HEK293 (cell line): ENCODE data around the gene CIB1.
A peak's percentile ranks its signal among the peaks of the same experiment; 100 is the strongest.

ENCODE experiments used
- CTCF ChIA-PET: fragments of 350-600 bp; formaldehyde crosslinking; extraction: SDS; loops from one replicate; lab custom pipeline; 2021; ENCODE audit warnings: antibody characterized with exemption; lab: Yijun Ruan, JAX
- POLR2A ChIA-PET: fragments of 300-600 bp; formaldehyde crosslinking; extraction: SDS; loops from one replicate; lab custom pipeline; 2020; ENCODE audit warnings: antibody characterized with exemption, inconsistent platforms; lab: Yijun Ruan, JAX
- H3K27ac ChIP-seq: fragments of 200-500 bp; sonication (Bioruptor generic); 2 replicates; pipeline ENCODE4 v1.5.1; 2014; ENCODE audit warnings: low read depth, low read length, control low read depth, inconsistent platforms; ENCODE audit errors: extremely low read depth
- H3K36me3 ChIP-seq, 2 experiments: fragments of 200-500 bp in 1 of 2; sonication (Bioruptor generic) in 1 of 2; 1 replicate in 1 of 2; 2 replicates in 1 of 2; pipeline ENCODE4 v1.5.1; 2014 to 2017; ENCODE audit warnings: inconsistent platforms in 2 of 2, low read length in 2 of 2; ENCODE audit not compliant: control insufficient read depth in 2 of 2, insufficient read depth in 1 of 2
- H3K4me1 ChIP-seq: fragments of 200-500 bp; sonication (Bioruptor generic); 2 replicates; pipeline ENCODE4 v1.5.1; 2014; ENCODE audit warnings: mild to moderate bottlenecking, low read length, inconsistent platforms; ENCODE audit not compliant: control insufficient read depth, insufficient read depth
- H3K4me3 ChIP-seq: 2 replicates; pipeline ENCODE4 v1.5.1; 2011; ENCODE audit warnings: low read depth, mild to moderate bottlenecking, control low read depth, low read length, moderate library complexity
- H3K9me3 ChIP-seq: fragments of 200-500 bp; sonication (Bioruptor generic); 2 replicates; pipeline ENCODE4 v1.5.1; 2014; ENCODE audit warnings: low read depth, low read length, inconsistent platforms; ENCODE audit not compliant: control insufficient read depth, insufficient read depth
- EGR2 ChIP-seq: fragments of 450-650 bp; formaldehyde crosslinking; IDR thresholded peaks from 2 replicates; pipeline ENCODE4 v1.5.1; 2016; ENCODE audit warnings: low read depth, missing biosample characterization, missing genetic modification characterization
- IKZF3 ChIP-seq: fragments of 450-650 bp; IDR thresholded peaks from 2 replicates; pipeline ENCODE4 v1.5.0; 2018; ENCODE audit warnings: missing biosample characterization, mild to moderate bottlenecking, missing genetic modification characterization, moderate library complexity
- OVOL3 ChIP-seq: fragments of 450-650 bp; formaldehyde crosslinking; IDR thresholded peaks from 2 replicates; pipeline ENCODE4 v1.5.1; 2016; ENCODE audit warnings: missing biosample characterization, missing genetic modification characterization
- PBX3 ChIP-seq: sonication (generic); formaldehyde crosslinking; IDR thresholded peaks from 2 replicates; pipeline ENCODE4 v1.8.1; 2022; ENCODE audit warnings: mild to moderate bottlenecking, moderate library complexity, missing genetic modification reagents
- PRDM1 ChIP-seq: fragments of 450-650 bp; formaldehyde crosslinking; IDR thresholded peaks from 2 replicates; pipeline ENCODE4; 2016; ENCODE audit warnings: missing biosample characterization, missing genetic modification characterization
- SP2 ChIP-seq: fragments of 450-650 bp; formaldehyde crosslinking; IDR thresholded peaks from 2 replicates; pipeline ENCODE4 v1.5.1; 2016; ENCODE audit warnings: missing biosample characterization, missing genetic modification characterization
- SP3 ChIP-seq: fragments of 450-650 bp; formaldehyde crosslinking; IDR thresholded peaks from 2 replicates; pipeline ENCODE4 v1.5.1; 2016; ENCODE audit warnings: missing biosample characterization, missing genetic modification characterization
- TRIM28 ChIP-seq: IDR thresholded peaks from 2 replicates; pipeline ENCODE4 v1.6.1; 2011; ENCODE audit warnings: low read length, control low read depth, borderline replicate concordance
- YY2 ChIP-seq: fragments of 450-650 bp; formaldehyde crosslinking; IDR thresholded peaks from 2 replicates; pipeline ENCODE4 v1.5.1; 2016; ENCODE audit warnings: missing biosample characterization, missing genetic modification characterization
- ZBTB21 ChIP-seq: fragments of 450-650 bp; formaldehyde crosslinking; IDR thresholded peaks from 2 replicates; pipeline ENCODE4 v1.5.1; 2017; ENCODE audit warnings: missing biosample characterization, missing genetic modification characterization
- ZNF10 ChIP-seq: fragments of 450-650 bp; formaldehyde crosslinking; IDR thresholded peaks from 2 replicates; pipeline ENCODE4 v1.5.1; 2017; ENCODE audit warnings: missing biosample characterization, missing genetic modification characterization
- ZNF112 ChIP-seq: fragments of 450-650 bp; formaldehyde crosslinking; IDR thresholded peaks from 2 replicates; pipeline ENCODE4 v1.5.0; 2017; ENCODE audit warnings: missing biosample characterization, missing genetic modification characterization
- ZNF114 ChIP-seq: fragments of 450-650 bp; formaldehyde crosslinking; IDR thresholded peaks from 2 replicates; pipeline ENCODE4 v1.5.0; 2017; ENCODE audit warnings: missing biosample characterization, missing genetic modification characterization
- ZNF138 ChIP-seq: fragments of 450-650 bp; formaldehyde crosslinking; IDR thresholded peaks from 2 replicates; pipeline ENCODE4 v1.5.1; 2016; ENCODE audit warnings: missing biosample characterization, missing genetic modification characterization, borderline replicate concordance
- ZNF239 ChIP-seq: fragments of 450-650 bp; formaldehyde crosslinking; IDR thresholded peaks from 2 replicates; pipeline ENCODE4 v1.5.1; 2016; ENCODE audit warnings: missing biosample characterization, missing genetic modification characterization
- ZNF335 ChIP-seq: fragments of 450-650 bp; formaldehyde crosslinking; conservative IDR thresholded peaks from 2 replicates; pipeline ENCODE4 v1.5.1; 2016; ENCODE audit warnings: missing biosample characterization, missing genetic modification characterization
- ZNF785 ChIP-seq: fragments of 450-650 bp; formaldehyde crosslinking; IDR thresholded peaks from 2 replicates; pipeline ENCODE4 v1.5.1; 2016; ENCODE audit warnings: missing biosample characterization, missing genetic modification characterization
- ZNF837 ChIP-seq: fragments of 450-650 bp; formaldehyde crosslinking; IDR thresholded peaks from 2 replicates; pipeline ENCODE4 v1.5.1; 2016; ENCODE audit warnings: missing biosample characterization, missing genetic modification characterization
- ZXDB ChIP-seq: fragments of 450-650 bp; formaldehyde crosslinking; IDR thresholded peaks from 2 replicates; pipeline ENCODE4 v1.5.1; 2016; ENCODE audit warnings: missing biosample characterization, missing genetic modification characterization
- TF ChIP-seq, protein P1 (sequence below): fragments of 450-650 bp; formaldehyde crosslinking; IDR thresholded peaks from 2 replicates; pipeline ENCODE4 v1.5.1; 2016; ENCODE audit warnings: missing biosample characterization, missing genetic modification characterization
- TF ChIP-seq, protein P2 (sequence below): fragments of 450-650 bp; formaldehyde crosslinking; IDR thresholded peaks from 2 replicates; pipeline ENCODE4 v1.5.1; 2016; ENCODE audit warnings: missing biosample characterization, missing genetic modification characterization
- TF ChIP-seq, protein P3 (sequence below): fragments of 450-650 bp; formaldehyde crosslinking; IDR thresholded peaks from 2 replicates; pipeline ENCODE4 v1.5.1; 2016; ENCODE audit warnings: missing biosample characterization, missing genetic modification characterization, low read depth
- TF ChIP-seq, protein P4 (sequence below): fragments of 450-650 bp; formaldehyde crosslinking; IDR thresholded peaks from 2 replicates; pipeline ENCODE4 v1.5.0; 2017; ENCODE audit warnings: missing biosample characterization, missing genetic modification characterization, borderline replicate concordance

CIB1 gene

GRCh38 chr15:90202929-90203328 lies 30.8 kb downstream of the CIB1 start (continued):
- TF ChIP-seq, protein P1, sequence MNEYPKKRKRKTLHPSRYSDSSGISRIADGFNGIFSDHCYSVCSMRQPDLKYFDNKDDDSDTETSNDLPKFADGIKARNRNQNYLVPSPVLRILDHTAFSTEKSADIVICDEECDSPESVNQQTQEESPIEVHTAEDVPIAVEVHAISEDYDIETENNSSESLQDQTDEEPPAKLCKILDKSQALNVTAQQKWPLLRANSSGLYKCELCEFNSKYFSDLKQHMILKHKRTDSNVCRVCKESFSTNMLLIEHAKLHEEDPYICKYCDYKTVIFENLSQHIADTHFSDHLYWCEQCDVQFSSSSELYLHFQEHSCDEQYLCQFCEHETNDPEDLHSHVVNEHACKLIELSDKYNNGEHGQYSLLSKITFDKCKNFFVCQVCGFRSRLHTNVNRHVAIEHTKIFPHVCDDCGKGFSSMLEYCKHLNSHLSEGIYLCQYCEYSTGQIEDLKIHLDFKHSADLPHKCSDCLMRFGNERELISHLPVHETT (tag by site-specific recombination), result no peak
- no peak for TF ChIP-seq PRDM1 (tag by site-specific recombination)
- TF ChIP-seq, all 188 proteins: peak for 0

- Histone ChIP-seq H3K36me3 (no peaks in the 10 kb centered on the region), H3K27ac (no peak overlapping the region; the same call in 1 of the 2 replicates), H3K4me3 (peak overlapping the region; percentile 67), H3K4me1 (peaks cover 8% of the 10 kb centered on the region), H3K9me3 (no peaks in the 10 kb centered on the region)
- ChIA-PET POLR2A (interaction anchor here (1.2 to 4.3 kb wide), 11 partner anchors 10 to 47 kb away, joined by 4 to 48 read pairs (median 7); partner anchors contain the start of genes CIB1, GDPGP1 and TTLL13), CTCF (interaction anchor here (0.7 to 3.5 kb wide), 6 partner anchors 12 to 730 kb away, joined by 3 to 20 read pairs (median 4); no protein-coding TSS in a partner anchor)
- 0 out of 2 replicates have a peak, but pooled peaks have one; percentile 19 for TF ChIP-seq SP3 (tag by site-specific recombination)
- TF ChIP-seq ZNF785 (tag by site-specific recombination), result no peak
- TF ChIP-seq IKZF3, result 0 out of 2 replicates have a peak, but pooled peaks have one; percentile 10
- TF ChIP-seq, protein P2, sequence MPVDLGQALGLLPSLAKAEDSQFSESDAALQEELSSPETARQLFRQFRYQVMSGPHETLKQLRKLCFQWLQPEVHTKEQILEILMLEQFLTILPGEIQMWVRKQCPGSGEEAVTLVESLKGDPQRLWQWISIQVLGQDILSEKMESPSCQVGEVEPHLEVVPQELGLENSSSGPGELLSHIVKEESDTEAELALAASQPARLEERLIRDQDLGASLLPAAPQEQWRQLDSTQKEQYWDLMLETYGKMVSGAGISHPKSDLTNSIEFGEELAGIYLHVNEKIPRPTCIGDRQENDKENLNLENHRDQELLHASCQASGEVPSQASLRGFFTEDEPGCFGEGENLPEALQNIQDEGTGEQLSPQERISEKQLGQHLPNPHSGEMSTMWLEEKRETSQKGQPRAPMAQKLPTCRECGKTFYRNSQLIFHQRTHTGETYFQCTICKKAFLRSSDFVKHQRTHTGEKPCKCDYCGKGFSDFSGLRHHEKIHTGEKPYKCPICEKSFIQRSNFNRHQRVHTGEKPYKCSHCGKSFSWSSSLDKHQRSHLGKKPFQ, result no peak
- peak; percentile 17; the same call in 1 of the 2 replicates for TF ChIP-seq ZNF335 (tag by site-specific recombination)
- peak; percentile 60 for TF ChIP-seq SP2 (tag by site-specific recombination)
These were observed 31.8 kb downstream of the CIB1 start for GRCh38 chr15:90201944-90202375.

DNA sequence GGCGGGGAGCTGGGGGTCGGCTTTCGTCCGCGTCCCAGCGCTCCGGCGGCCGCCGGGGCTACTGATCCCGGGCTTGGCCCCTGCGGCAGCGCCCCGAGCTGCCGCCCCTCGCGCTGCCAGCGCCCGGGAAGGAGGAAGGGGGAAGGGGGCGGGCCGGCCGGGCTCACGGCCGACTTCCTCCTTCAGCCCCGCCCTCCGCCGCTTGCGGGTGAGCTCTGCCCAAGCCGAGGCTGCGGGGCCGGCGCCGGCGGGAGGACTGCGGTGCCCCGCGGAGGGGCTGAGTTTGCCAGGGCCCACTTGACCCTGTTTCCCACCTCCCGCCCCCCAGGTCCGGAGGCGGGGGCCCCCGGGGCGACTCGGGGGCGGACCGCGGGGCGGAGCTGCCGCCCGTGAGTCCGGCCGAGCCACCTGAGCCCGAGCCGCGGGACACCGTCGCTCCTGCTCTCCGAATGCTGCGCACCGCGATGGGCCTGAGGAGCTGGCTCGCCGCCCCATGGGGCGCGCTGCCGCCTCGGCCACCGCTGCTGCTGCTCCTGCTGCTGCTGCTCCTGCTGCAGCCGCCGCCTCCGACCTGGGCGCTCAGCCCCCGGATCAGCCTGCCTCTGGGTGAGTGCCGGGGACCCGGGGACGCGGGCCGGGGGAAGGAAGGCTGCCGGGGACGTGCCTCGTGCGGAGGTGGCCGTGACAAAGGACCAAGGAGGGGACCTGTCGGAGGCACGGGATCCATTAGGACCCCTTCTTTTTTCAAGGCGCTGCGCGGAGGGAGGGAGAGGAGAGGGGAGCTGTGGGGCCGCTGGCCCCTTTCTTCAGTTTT lies 32.4 kb downstream of the CIB1 start, which contains the start of gene SEMA4B:
Gene SEMA4B (plus strand): TSS at position 201 of the 814 bp plus-strand sequence. CDS start 249 bp downstream, at position 450.
- peak within 1 kb of the TSS; percentile 67 for H3K4me3 ChIP-seq
- ChIA-PET CTCF (interaction anchor here (0.7 to 3.5 kb wide), 8 partner anchors 13 to 731 kb away, joined by 3 to 20 read pairs (median 4); no protein-coding TSS in a partner anchor), POLR2A (interaction anchor here (0.7 to 4.3 kb wide), 14 partner anchors 9 to 99 kb away, joined by 3 to 48 read pairs (median 6); partner anchors contain the start of genes CIB1, GDPGP1, IDH2 and TTLL13)
- H3K27ac ChIP-seq, result peak within 1 kb of the TSS; percentile 56; the same call in 1 of the 2 replicates
- H3K9me3 ChIP-seq, result no peaks in the 10 kb centered on the region
- no peaks in the 10 kb centered on the region for H3K36me3 ChIP-seq
- H3K4me1 ChIP-seq, result peaks cover 8% of the 10 kb centered on the region
- no peak for TF ChIP-seq TRIM28
- no peak for TF ChIP-seq ZBTB21
- TF ChIP-seq ZNF138 (tag by site-specific recombination), result no peak
- TF ChIP-seq PBX3, result peak; percentile 60; the same call in 1 of the 2 replicates
- TF ChIP-seq ZNF10, result peak; percentile 65; the same call in 1 of the 2 replicates
- no peak for TF ChIP-seq EGR2 (tag by site-specific recombination)
- TF ChIP-seq, protein P3, sequence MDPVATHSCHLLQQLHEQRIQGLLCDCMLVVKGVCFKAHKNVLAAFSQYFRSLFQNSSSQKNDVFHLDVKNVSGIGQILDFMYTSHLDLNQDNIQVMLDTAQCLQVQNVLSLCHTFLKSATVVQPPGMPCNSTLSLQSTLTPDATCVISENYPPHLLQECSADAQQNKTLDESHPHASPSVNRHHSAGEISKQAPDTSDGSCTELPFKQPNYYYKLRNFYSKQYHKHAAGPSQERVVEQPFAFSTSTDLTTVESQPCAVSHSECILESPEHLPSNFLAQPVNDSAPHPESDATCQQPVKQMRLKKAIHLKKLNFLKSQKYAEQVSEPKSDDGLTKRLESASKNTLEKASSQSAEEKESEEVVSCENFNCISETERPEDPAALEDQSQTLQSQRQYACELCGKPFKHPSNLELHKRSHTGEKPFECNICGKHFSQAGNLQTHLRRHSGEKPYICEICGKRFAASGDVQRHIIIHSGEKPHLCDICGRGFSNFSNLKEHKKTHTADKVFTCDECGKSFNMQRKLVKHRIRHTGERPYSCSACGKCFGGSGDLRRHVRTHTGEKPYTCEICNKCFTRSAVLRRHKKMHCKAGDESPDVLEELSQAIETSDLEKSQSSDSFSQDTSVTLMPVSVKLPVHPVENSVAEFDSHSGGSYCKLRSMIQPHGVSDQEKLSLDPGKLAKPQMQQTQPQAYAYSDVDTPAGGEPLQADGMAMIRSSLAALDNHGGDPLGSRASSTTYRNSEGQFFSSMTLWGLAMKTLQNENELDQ (tag by site-specific recombination), result no peak
- TF ChIP-seq YY2 (tag by site-specific recombination), result no peak
- TF ChIP-seq, protein P4, sequence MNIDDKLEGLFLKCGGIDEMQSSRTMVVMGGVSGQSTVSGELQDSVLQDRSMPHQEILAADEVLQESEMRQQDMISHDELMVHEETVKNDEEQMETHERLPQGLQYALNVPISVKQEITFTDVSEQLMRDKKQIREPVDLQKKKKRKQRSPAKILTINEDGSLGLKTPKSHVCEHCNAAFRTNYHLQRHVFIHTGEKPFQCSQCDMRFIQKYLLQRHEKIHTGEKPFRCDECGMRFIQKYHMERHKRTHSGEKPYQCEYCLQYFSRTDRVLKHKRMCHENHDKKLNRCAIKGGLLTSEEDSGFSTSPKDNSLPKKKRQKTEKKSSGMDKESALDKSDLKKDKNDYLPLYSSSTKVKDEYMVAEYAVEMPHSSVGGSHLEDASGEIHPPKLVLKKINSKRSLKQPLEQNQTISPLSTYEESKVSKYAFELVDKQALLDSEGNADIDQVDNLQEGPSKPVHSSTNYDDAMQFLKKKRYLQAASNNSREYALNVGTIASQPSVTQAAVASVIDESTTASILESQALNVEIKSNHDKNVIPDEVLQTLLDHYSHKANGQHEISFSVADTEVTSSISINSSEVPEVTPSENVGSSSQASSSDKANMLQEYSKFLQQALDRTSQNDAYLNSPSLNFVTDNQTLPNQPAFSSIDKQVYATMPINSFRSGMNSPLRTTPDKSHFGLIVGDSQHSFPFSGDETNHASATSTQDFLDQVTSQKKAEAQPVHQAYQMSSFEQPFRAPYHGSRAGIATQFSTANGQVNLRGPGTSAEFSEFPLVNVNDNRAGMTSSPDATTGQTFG (tag by site-specific recombination), result no peak
- no peak for TF ChIP-seq ZNF239 (tag by site-specific recombination)
- TF ChIP-seq ZNF114, result no peak
- no peak for TF ChIP-seq ZNF837 (tag by site-specific recombination)
- no peak for TF ChIP-seq ZXDB
- no peak for TF ChIP-seq ZNF112
- TF ChIP-seq OVOL3, result no peak
